ENCODE results near the gene SLC12A2. TPM values are rescaled to one million over a fixed set of nuclear protein-coding genes. Genes with fewer than 3 reads are reported as not detected.

The SLC12A2 gene
- total RNA-seq, 1 experiment from 2014 or later = 41.2 TPM

- CTCF ChIA-PET = no interaction called here
- H2AFZ ChIP-seq (ENCODE audit: low read depth, low read length, poor library complexity, severe bottlenecking) = no peak overlapping the region
- no peak overlapping the region for H3K27ac ChIP-seq (ENCODE audit: low read depth, low read length)
- no peaks in the 10 kb centered on the region for H4K20me1 ChIP-seq (ENCODE audit: insufficient read depth)
- intact Hi-C loops (cut with micrococcal nuclease) = loop anchor here (5.0 kb wide), 1 partner anchor 1541 kb away; no protein-coding TSS in a partner anchor
- no peaks in the 10 kb centered on the region for H3K9me2 ChIP-seq (ENCODE audit: insufficient read depth)
- RAD21 ChIA-PET (ENCODE audit: low non-redundant PET in 1 of 2, low total read pairs in 2 of 2, uncharacterized antibody in 2 of 2, unreplicated experiment in 2 of 2) = no interaction called here
- no peaks in the 10 kb centered on the region for H3K79me2 ChIP-seq (ENCODE audit: insufficient read depth, low read length)
- DNase-seq (ENCODE audit: low read depth, low spot score) (no peak), ATAC-seq (no peak)
- no peaks in the 10 kb centered on the region for H3K4me1 ChIP-seq (ENCODE audit: control insufficient read depth in 1 of 2, insufficient read depth in 2 of 2, low read length in 2 of 2)
- POLR2A ChIA-PET = no interaction called here
- H3K9me3 ChIP-seq (ENCODE audit: control insufficient read depth in 1 of 2, insufficient read depth in 1 of 2, low read depth in 1 of 2, low read length in 2 of 2) = no peaks in the 10 kb centered on the region
- no peak for TF ChIP-seq EGR1 (IDR thresholded peaks at IDR 0.05; ENCODE audit: low read depth)
- TF ChIP-seq, protein P1, sequence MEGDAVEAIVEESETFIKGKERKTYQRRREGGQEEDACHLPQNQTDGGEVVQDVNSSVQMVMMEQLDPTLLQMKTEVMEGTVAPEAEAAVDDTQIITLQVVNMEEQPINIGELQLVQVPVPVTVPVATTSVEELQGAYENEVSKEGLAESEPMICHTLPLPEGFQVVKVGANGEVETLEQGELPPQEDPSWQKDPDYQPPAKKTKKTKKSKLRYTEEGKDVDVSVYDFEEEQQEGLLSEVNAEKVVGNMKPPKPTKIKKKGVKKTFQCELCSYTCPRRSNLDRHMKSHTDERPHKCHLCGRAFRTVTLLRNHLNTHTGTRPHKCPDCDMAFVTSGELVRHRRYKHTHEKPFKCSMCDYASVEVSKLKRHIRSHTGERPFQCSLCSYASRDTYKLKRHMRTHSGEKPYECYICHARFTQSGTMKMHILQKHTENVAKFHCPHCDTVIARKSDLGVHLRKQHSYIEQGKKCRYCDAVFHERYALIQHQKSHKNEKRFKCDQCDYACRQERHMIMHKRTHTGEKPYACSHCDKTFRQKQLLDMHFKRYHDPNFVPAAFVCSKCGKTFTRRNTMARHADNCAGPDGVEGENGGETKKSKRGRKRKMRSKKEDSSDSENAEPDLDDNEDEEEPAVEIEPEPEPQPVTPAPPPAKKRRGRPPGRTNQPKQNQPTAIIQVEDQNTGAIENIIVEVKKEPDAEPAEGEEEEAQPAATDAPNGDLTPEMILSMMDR (IDR thresholded peaks at IDR 0.05 in 2 of 3, conservative IDR thresholded peaks at IDR 0.05 in 1 of 3; ENCODE audit: borderline replicate concordance in 1 of 3, insufficient read depth in 1 of 3, low read depth in 2 of 3, low read length in 2 of 3) = no peak
- H3K9ac ChIP-seq (ENCODE audit: low read length) = no peak overlapping the region
- no peaks in the 10 kb centered on the region for H3K36me3 ChIP-seq (ENCODE audit: control insufficient read depth in 1 of 2, insufficient read depth in 2 of 2, low read length in 2 of 2)
- H3K4me3 ChIP-seq (replicated peaks in 1 of 2; ENCODE audit: low read depth in 1 of 2, low read length in 2 of 2) = no peak overlapping the region
- no peaks in the 10 kb centered on the region for H3K27me3 ChIP-seq (ENCODE audit: insufficient read depth, low read length)
- H3K4me2 ChIP-seq (ENCODE audit: low read length) = no peak overlapping the region
- no TSS peak for BruUV-seq (replicated peaks)
These were observed 137.3 kb downstream of the SLC12A2 start for GRCh38 chr5:128220841-128221240.

DNA sequence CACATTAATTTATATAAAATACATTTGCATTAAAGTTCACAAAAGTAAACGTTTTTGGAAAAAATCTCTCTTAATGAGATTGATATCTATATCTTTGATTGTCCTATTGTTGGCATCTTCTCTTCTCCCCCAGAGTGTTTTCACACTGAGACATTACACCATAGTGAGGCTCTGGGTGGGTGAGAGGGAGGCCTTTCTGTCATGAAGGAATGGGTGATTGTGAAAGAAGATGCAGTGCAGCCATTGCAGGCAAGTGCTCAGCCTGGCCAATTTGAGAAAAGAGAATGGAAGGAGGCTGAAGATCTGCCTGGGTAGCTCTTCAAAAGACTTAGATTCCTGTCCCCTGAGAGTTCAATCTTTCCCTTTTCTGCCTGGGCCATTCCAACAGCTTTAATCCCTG, 140.8 kb downstream of the SLC12A2 start:
- TF ChIP-seq JUND (IDR thresholded peaks at IDR 0.05) (no peak), EZH2phosphoT487 (IDR thresholded peaks at IDR 0.05; ENCODE audit: borderline replicate concordance) (no peak), RAD21 (IDR thresholded peaks at IDR 0.05; ENCODE audit: low read depth) (no peak), FOSL1 (IDR thresholded peaks at IDR 0.05; ENCODE audit: low read depth) (no peak), YY1 (IDR thresholded peaks at IDR 0.05; ENCODE audit: extremely low read depth, insufficient replicate concordance, low read depth, low read length) (no peak)
- BruUV-seq (replicated peaks) = no TSS peak
- H3K9me2 ChIP-seq (ENCODE audit: insufficient read depth) = no peaks in the 10 kb centered on the region; the same call in 1 of the 2 replicates
- H3K4me3 ChIP-seq (replicated peaks in 1 of 2; ENCODE audit: low read depth in 1 of 2, low read length in 2 of 2) = no peak overlapping the region
- H3K27ac ChIP-seq (ENCODE audit: low read depth, low read length) = no peak overlapping the region
- no peaks in the 10 kb centered on the region for H3K9me3 ChIP-seq (ENCODE audit: control insufficient read depth in 1 of 2, insufficient read depth in 1 of 2, low read depth in 1 of 2, low read length in 2 of 2)
- H3K79me2 ChIP-seq (ENCODE audit: insufficient read depth, low read length) = no peaks in the 10 kb centered on the region
- ChIA-PET RAD21 (ENCODE audit: low non-redundant PET in 1 of 2, low total read pairs in 2 of 2, uncharacterized antibody in 2 of 2, unreplicated experiment in 2 of 2) (no interaction called here), CTCF (no interaction called here), POLR2A (no interaction called here)
- no peaks in the 10 kb centered on the region for H3K36me3 ChIP-seq (ENCODE audit: control insufficient read depth in 1 of 2, insufficient read depth in 2 of 2, low read length in 2 of 2)
- intact Hi-C loops (cut with micrococcal nuclease) = loop anchor here (5.0 kb wide), 1 partner anchor 1538 kb away; no protein-coding TSS in a partner anchor
- no peak overlapping the region for H2AFZ ChIP-seq (ENCODE audit: low read depth, low read length, poor library complexity, severe bottlenecking)
- ATAC-seq (no peak), DNase-seq (ENCODE audit: low read depth, low spot score) (no peak)
- H3K4me2 ChIP-seq (ENCODE audit: low read length) = no peak overlapping the region
- H3K4me1 ChIP-seq (ENCODE audit: control insufficient read depth in 1 of 2, insufficient read depth in 2 of 2, low read length in 2 of 2) = peaks cover 0 to 9% of the 10 kb centered on the region in 2 experiments; a peak in 2 of 4 replicates
- H4K20me1 ChIP-seq (ENCODE audit: insufficient read depth) = no peaks in the 10 kb centered on the region
- no peak overlapping the region for H3K9ac ChIP-seq (ENCODE audit: low read length)
- no peaks in the 10 kb centered on the region for H3K27me3 ChIP-seq (ENCODE audit: insufficient read depth, low read length)

Measured in HCT116 (cell line).